Tibial nerve (tissue), 4 donors: Measurements from ENCODE around the gene CELSR3. TPM values are rescaled to one million over a fixed set of nuclear protein-coding genes. Genes with fewer than 3 reads are reported as not detected.

Experiments
- DNase-seq, 2 donors: peaks; one replicate each; pipeline ENCODE4 v3.0.0-alpha.2; 2019; ENCODE audit warnings: low spot score in 2 of 2
- H3K27ac ChIP-seq, 4 donors: fragments of 200-600 bp; sonication (generic) in 3 of 4; one replicate each; pipeline ENCODE4 v1.5.1; 2017 to 2019; ENCODE audit warnings: mild to moderate bottlenecking in 1 of 4
- H3K27me3 ChIP-seq, 2 donors: fragments of 200-600 bp; sonication (generic) in 1 of 2; one replicate each; pipeline versions ENCODE4 v1.5.1 to v1.6.0; 2017 to 2019
- H3K36me3 ChIP-seq, 3 donors: fragments of 200-600 bp; sonication (generic); one replicate each; pipeline ENCODE4 v1.5.1; 2018 to 2019
- H3K4me1 ChIP-seq, 4 donors: fragments of 200-600 bp; sonication (generic) in 3 of 4; one replicate each; pipeline ENCODE4 v1.5.1; 2017 to 2019
- H3K4me3 ChIP-seq, 4 donors: fragments of 200-600 bp; sonication (generic) in 3 of 4; one replicate each; pipeline ENCODE4 v1.5.1; 2017 to 2019; ENCODE audit warnings: mild to moderate bottlenecking in 1 of 4, moderate library complexity in 1 of 4
- H3K9me3 ChIP-seq, 4 donors: fragments of 200-600 bp; sonication (generic) in 3 of 4; one replicate each; pipeline ENCODE4 v1.5.1; 2017 to 2019
- EP300 ChIP-seq, 2 donors: sonication (generic); formaldehyde crosslinking; IDR thresholded peaks; one replicate each; pipeline ENCODE4 v1.6.1; 2017; ENCODE audit warnings: antibody characterized with exemption in 2 of 2, mild to moderate bottlenecking in 1 of 2
- POLR2A ChIP-seq, 2 donors: fragments of 450-650 bp; IDR thresholded peaks; one replicate each; pipeline ENCODE4 v1.6.1; 2017; ENCODE audit warnings: antibody characterized with exemption in 2 of 2, mild to moderate bottlenecking in 2 of 2, moderate library complexity in 2 of 2
- WGBS, 2 donors: methylation state at CpG; one replicate each; pipeline ENCODE4 v1.1.5; 2018; 5-methylcytosine and 5-hydroxymethylcytosine counted together
- total RNA-seq, 4 donors: library from RNA; depleted of rRNA; stranded (reverse); fragments of >200 nt; gene quantifications; one replicate each; pipeline ENCODE4 v1.1.0, GENCODE V29; 2016
- TF ChIP-seq, protein P1 (sequence below), 5 experiments: fragments of 200-600 bp in 3 of 5; fragments of 450-650 bp in 2 of 5; sonication (generic) in 3 of 5; IDR thresholded peaks; one replicate each; pipeline ENCODE4 v1.5.1; 2016 to 2019; ENCODE audit warnings: antibody characterized with exemption in 5 of 5, mild to moderate bottlenecking in 3 of 5, moderate library complexity in 2 of 5

Gene CELSR3
- total RNA-seq, result 10 to 100 TPM in 1 of 4 donors, 1 to 10 TPM in 2, under 1 TPM in 1; 0.87 to 13.5 (median 1.5) TPM

DNA sequence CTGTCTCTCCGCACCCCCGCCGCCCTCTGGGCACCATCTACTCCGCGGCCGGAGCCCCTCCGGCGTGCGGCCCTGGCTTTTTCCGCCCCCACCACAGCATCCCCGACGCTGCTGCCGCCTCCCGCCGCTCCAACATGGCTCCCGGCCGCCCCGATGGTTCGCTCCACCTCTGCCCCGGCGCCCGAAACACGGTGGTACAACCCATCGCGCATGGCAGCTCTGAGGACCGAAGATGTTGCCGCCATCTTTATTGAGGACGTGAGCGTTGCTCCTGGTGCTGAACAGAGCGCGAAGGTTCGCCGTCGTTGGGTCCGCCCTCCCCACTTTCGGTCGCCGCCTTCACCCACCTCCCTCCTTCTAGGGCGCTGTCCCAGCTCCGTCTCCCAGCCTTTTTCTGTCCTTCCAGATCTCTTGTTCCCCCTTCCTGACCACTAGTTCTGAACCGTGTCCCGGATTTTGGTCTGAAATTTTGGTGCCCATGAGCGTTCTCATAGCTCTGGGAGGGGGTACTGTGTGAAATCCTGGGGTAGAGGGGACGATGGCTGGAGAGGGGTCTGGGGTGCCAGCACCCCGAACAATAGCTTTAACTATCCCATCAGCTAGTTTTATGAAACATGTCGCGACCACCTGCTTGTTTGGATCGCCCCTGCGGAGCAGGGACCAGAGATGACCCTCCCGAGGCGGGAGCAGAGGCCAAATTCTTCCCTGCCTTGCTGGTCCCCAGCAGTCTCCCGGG is at the start of gene CELSR3:
TSS of gene CELSR3 (minus strand) at position 134 of the 736 bp plus-strand sequence. CDS start 252 bp downstream, outside the sequence.
- DNase-seq, result peak; percentile 49 to 57
- no peaks in the 10 kb centered on the region for H3K9me3 ChIP-seq
- WGBS, 2 donors, result 1% methylated on average over 24 to 38 of the region's 52 CpGs
- peak within 1 kb of the TSS; percentile 75 to 98 (median 92) for H3K27ac ChIP-seq
- peaks cover 0 to 20% of the 10 kb centered on the region in 2 donors for H3K27me3 ChIP-seq
- H3K4me3 ChIP-seq, result peak within 1 kb of the TSS; percentile 47 to 60 (median 54)
- peaks cover 0 to 33% (median 8%) of the 10 kb centered on the region in 4 donors for H3K4me1 ChIP-seq
- TF ChIP-seq, protein P1, sequence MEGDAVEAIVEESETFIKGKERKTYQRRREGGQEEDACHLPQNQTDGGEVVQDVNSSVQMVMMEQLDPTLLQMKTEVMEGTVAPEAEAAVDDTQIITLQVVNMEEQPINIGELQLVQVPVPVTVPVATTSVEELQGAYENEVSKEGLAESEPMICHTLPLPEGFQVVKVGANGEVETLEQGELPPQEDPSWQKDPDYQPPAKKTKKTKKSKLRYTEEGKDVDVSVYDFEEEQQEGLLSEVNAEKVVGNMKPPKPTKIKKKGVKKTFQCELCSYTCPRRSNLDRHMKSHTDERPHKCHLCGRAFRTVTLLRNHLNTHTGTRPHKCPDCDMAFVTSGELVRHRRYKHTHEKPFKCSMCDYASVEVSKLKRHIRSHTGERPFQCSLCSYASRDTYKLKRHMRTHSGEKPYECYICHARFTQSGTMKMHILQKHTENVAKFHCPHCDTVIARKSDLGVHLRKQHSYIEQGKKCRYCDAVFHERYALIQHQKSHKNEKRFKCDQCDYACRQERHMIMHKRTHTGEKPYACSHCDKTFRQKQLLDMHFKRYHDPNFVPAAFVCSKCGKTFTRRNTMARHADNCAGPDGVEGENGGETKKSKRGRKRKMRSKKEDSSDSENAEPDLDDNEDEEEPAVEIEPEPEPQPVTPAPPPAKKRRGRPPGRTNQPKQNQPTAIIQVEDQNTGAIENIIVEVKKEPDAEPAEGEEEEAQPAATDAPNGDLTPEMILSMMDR (IDR thresholded peaks at IDR 0.05), result no peak
- peak in 1 of 2 donors; percentile 74 for TF ChIP-seq EP300 (IDR thresholded peaks at IDR 0.05)
- peak; percentile 35 to 47 for TF ChIP-seq POLR2A (IDR thresholded peaks at IDR 0.05)
- no peaks in the 10 kb centered on the region for H3K36me3 ChIP-seq

DNA sequence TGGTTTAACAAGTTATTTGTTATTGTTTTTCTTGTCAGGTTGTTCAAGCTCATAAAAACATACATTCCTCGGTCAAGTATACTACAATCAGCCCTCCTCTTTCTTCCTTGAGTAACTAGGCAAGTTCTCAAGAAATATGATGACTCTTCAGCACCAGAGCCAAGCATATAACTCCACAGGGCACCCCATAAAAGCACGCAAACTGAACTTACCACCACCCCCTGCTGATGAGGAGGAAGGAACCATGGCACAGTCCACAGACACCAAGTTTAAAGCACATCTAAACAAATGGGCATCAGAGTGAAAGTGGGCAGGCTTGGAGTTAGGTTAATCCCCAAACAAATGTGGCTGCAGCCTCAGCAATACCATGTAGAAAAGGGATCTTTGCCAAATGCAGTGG is 49.0 kb upstream of the CELSR3 start:
- peaks cover 0 to 78% (median 28%) of the 10 kb centered on the region in 4 donors for H3K4me1 ChIP-seq
- no peaks in the 10 kb centered on the region for H3K27me3 ChIP-seq
- H3K9me3 ChIP-seq, result no peaks in the 10 kb centered on the region
- H3K4me3 ChIP-seq, result no peak overlapping the region
- H3K36me3 ChIP-seq, result peaks cover 0 to 54% (median 0%) of the 10 kb centered on the region in 3 donors
- WGBS, 2 donors, result 73 to 76% methylated on average over 2 of the region's 2 CpGs
- TF ChIP-seq POLR2A (IDR thresholded peaks at IDR 0.05) (no peak), EP300 (IDR thresholded peaks at IDR 0.05) (no peak)
- TF ChIP-seq, protein P1 (IDR thresholded peaks at IDR 0.05), result no peak
- no peak for DNase-seq
- H3K27ac ChIP-seq, result no peak overlapping the region

GRCh38 chr3:48709051-48709461 is 46.4 kb upstream of the CELSR3 start:
- Histone ChIP-seq H3K4me1 (peaks cover 0 to 62% (median 17%) of the 10 kb centered on the region in 4 donors), H3K4me3 (no peak overlapping the region), H3K36me3 (peaks cover 0 to 61% (median 0%) of the 10 kb centered on the region in 3 donors), H3K9me3 (no peaks in the 10 kb centered on the region), H3K27me3 (no peaks in the 10 kb centered on the region), H3K27ac (peak overlapping the region in 2 of 4 donors; percentile 22 to 67)
- no peak for DNase-seq
- TF ChIP-seq, protein P1 (IDR thresholded peaks at IDR 0.05), result no peak
- no peak for TF ChIP-seq EP300 (IDR thresholded peaks at IDR 0.05)
- no peak for TF ChIP-seq POLR2A (IDR thresholded peaks at IDR 0.05)
- WGBS, 2 donors, result 82 to 88% methylated on average over 7 of the region's 7 CpGs

- Histone ChIP-seq H3K4me3 (no peak overlapping the region), H3K27ac (peak overlapping the region in 2 of 4 donors; percentile 22 to 67), H3K27me3 (no peaks in the 10 kb centered on the region), H3K36me3 (peaks cover 0 to 55% (median 0%) of the 10 kb centered on the region in 3 donors), H3K4me1 (peaks cover 0 to 63% (median 21%) of the 10 kb centered on the region in 4 donors), H3K9me3 (no peaks in the 10 kb centered on the region)
- no peak for DNase-seq
- WGBS, 2 donors, result 30 to 46% methylated on average over 2 of the region's 2 CpGs
- no peak for TF ChIP-seq POLR2A (IDR thresholded peaks at IDR 0.05)
- TF ChIP-seq, protein P1 (IDR thresholded peaks at IDR 0.05), result no peak
- no peak for TF ChIP-seq EP300 (IDR thresholded peaks at IDR 0.05)
These were observed 45.8 kb upstream of the CELSR3 start for GRCh38 chr3:48708481-48708889.

DNA sequence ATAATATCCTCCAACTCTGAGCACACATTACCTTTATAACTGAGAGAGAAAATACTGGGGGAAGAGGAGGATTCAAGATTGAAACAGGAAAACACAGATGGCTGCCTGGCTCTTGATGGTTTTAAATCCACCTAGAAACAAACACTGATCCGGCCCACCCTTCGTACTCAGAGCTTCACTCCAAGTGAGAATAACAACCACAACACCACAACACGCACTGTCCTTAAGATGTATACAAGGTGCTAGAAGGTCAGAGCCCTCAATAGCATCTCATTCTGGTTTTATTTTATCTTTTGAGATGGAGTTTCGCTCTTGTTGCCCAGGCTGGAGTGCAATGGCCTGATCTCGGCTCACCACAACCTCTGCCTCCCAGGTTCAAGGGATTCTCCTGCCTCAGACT is 44.5 kb upstream of the CELSR3 start:
- H3K4me1 ChIP-seq, result peaks cover 0 to 63% (median 23%) of the 10 kb centered on the region in 4 donors
- peak overlapping the region in 1 of 4 donors; percentile 9 for H3K27ac ChIP-seq
- H3K27me3 ChIP-seq, result no peaks in the 10 kb centered on the region
- no peaks in the 10 kb centered on the region for H3K9me3 ChIP-seq
- WGBS, 2 donors, result 76% methylated on average over 5 of the region's 5 CpGs
- no peak for DNase-seq
- TF ChIP-seq EP300 (IDR thresholded peaks at IDR 0.05) (no peak), POLR2A (IDR thresholded peaks at IDR 0.05) (no peak)
- TF ChIP-seq, protein P1 (IDR thresholded peaks at IDR 0.05), result no peak
- H3K4me3 ChIP-seq, result no peak overlapping the region
- H3K36me3 ChIP-seq, result peaks cover 0 to 43% (median 0%) of the 10 kb centered on the region in 3 donors
